Right lobe of liver (tissue), 4 donors: ENCODE measurements around the gene OPCML.

Experiments used
- CTCF ChIP-seq, 4 donors: fragments of 200-600 bp in 3 of 4; fragments of 450-650 bp in 1 of 4; IDR thresholded peaks; one replicate each; pipeline versions ENCODE4 v1.5.1 to v1.8.0; 2016 to 2022; ENCODE audit warnings: antibody characterized with exemption in 4 of 4, mild to moderate bottlenecking in 2 of 4
- POLR2A ChIP-seq: fragments of 450-650 bp; IDR thresholded peaks from one replicate; pipeline ENCODE4 v1.6.1; 2017; ENCODE audit warnings: antibody characterized with exemption, mild to moderate bottlenecking
- donor health status: DM: no; HTN: no; CAD: no.
- donor health status: DM: no; HTN: no; CAD: no.
- donor health status: DM: no; HTN: yes; CAD: no.

- TF ChIP-seq POLR2A (no peak), CTCF (IDR thresholded peaks at IDR 0.05) (no peak)
These were observed 686.2 kb downstream of the OPCML start for GRCh38 chr11:132846075-132846474.
